Neural crest cell (in vitro differentiated cells): ENCODE measurements around the gene SIRT5. TPM values are rescaled to one million over a fixed set of nuclear protein-coding genes. Genes with fewer than 3 reads are reported as not detected.

Source experiments
- DNase-seq: peaks from one replicate; pipeline ENCODE4 v3.0.0; 2021; ENCODE audit warnings: low read depth, mixed read lengths, low spot score
- H3K27ac Mint-ChIP-seq: one replicate; pipeline ENCODE4 v1.8.0; 2021; ENCODE audit warnings: mild to moderate bottlenecking, mixed read lengths; ENCODE audit not compliant: unreplicated experiment
- H3K27me3 Mint-ChIP-seq: 2 replicates; pipeline ENCODE4 v1.8.0; 2021; ENCODE audit warnings: low read depth, mild to moderate bottlenecking, mixed read lengths
- H3K36me3 Mint-ChIP-seq: 2 replicates; pipeline ENCODE4 v1.8.0; 2021; ENCODE audit warnings: low read depth, mild to moderate bottlenecking, mixed read lengths
- H3K4me1 Mint-ChIP-seq: 2 replicates; pipeline ENCODE4 v1.8.0; 2021; ENCODE audit warnings: mixed read lengths
- H3K4me3 Mint-ChIP-seq: one replicate; pipeline ENCODE4 v1.8.0; 2021; ENCODE audit warnings: mild to moderate bottlenecking, mixed read lengths
- H3K9me3 Mint-ChIP-seq: 2 replicates; pipeline ENCODE4 v1.8.0; 2021; ENCODE audit warnings: mixed read lengths
- total RNA-seq: library from RNA; stranded (reverse); gene quantifications from 2 replicates; pipeline ENCODE4 v1.2.1, GENCODE V29; 2021
- TF ChIP-seq, protein P1 (sequence below): fragments of 200-600 bp; sonication (generic); conservative IDR thresholded peaks from 2 replicates; pipeline ENCODE4 v1.5.0; 2021; ENCODE audit warnings: antibody characterized with exemption, mild to moderate bottlenecking

SIRT5 gene
- total RNA-seq, 1 donor from 2014 or later: 8.8 TPM

DNA sequence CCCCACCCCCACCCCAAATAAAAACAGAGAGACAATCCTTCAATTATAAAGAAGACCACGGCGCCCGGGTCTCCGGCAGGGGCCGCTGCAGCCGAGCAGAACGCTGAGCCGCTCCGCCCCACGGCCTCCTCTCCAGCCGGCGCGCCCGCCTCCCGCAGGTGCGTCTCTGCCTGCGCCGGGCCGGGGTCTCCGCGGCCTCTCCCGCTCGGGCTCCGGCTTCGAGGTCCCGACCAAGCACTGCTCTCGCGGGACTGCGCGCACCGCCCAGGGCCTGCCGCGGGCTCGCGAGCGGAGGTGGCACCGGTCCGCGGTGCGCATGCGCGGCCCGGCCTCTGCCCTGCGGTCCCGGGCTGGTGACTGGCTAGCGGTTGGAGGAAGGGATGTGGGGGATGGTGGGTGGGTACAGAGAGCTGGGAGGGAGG lies 241 bp upstream of the SIRT5 start:
- peak; percentile 79 for DNase-seq
- Mint-ChIP-seq H3K27ac (peak overlapping the region; percentile 95), H3K9me3 (peaks cover 5% of the 10 kb centered on the region), H3K4me1 (peaks cover 31% of the 10 kb centered on the region), H3K4me3 (peak overlapping the region; percentile 96), H3K27me3 (no peaks in the 10 kb centered on the region), H3K36me3 (peaks cover 5% of the 10 kb centered on the region)
- TF ChIP-seq, protein P1, sequence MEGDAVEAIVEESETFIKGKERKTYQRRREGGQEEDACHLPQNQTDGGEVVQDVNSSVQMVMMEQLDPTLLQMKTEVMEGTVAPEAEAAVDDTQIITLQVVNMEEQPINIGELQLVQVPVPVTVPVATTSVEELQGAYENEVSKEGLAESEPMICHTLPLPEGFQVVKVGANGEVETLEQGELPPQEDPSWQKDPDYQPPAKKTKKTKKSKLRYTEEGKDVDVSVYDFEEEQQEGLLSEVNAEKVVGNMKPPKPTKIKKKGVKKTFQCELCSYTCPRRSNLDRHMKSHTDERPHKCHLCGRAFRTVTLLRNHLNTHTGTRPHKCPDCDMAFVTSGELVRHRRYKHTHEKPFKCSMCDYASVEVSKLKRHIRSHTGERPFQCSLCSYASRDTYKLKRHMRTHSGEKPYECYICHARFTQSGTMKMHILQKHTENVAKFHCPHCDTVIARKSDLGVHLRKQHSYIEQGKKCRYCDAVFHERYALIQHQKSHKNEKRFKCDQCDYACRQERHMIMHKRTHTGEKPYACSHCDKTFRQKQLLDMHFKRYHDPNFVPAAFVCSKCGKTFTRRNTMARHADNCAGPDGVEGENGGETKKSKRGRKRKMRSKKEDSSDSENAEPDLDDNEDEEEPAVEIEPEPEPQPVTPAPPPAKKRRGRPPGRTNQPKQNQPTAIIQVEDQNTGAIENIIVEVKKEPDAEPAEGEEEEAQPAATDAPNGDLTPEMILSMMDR: peak; percentile 72

- H3K4me3 Mint-ChIP-seq: peak overlapping the region; percentile 96
- H3K36me3 Mint-ChIP-seq: peaks cover 5% of the 10 kb centered on the region
- no peak for DNase-seq
- H3K27me3 Mint-ChIP-seq: no peaks in the 10 kb centered on the region
- peak overlapping the region; percentile 95 for H3K27ac Mint-ChIP-seq
- TF ChIP-seq, protein P1: peak; percentile 99
- H3K4me1 Mint-ChIP-seq: peaks cover 31% of the 10 kb centered on the region
- peaks cover 5% of the 10 kb centered on the region for H3K9me3 Mint-ChIP-seq
These were observed 975 bp downstream of the SIRT5 start for GRCh38 chr6:13575377-13575775.

DNA sequence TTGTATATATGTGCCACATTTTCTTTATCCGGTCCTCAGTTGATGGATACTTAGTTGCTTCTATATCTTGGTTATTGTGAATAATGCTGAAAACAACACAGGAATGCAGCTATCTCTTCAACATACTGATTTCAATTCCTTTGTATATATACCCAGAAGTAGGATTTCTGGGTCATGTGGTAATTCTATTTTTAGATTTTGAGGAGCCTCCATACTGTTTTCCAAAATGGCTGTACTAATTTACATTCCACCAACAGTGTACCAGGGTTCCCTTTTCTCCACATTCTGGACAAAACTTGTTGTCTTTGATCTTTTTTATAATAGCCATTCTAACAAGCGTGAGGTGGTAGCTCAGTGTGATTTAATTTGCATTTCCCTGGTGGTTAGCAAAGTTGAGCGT lies 1.6 kb downstream of the SIRT5 start:
- no peak overlapping the region for H3K27ac Mint-ChIP-seq
- peaks cover 31% of the 10 kb centered on the region for H3K4me1 Mint-ChIP-seq
- H3K9me3 Mint-ChIP-seq: peaks cover 5% of the 10 kb centered on the region
- TF ChIP-seq, protein P1: no peak
- no peak for DNase-seq
- peak overlapping the region; percentile 78 for H3K4me3 Mint-ChIP-seq
- no peaks in the 10 kb centered on the region for H3K27me3 Mint-ChIP-seq
- peaks cover 5% of the 10 kb centered on the region for H3K36me3 Mint-ChIP-seq

DNA sequence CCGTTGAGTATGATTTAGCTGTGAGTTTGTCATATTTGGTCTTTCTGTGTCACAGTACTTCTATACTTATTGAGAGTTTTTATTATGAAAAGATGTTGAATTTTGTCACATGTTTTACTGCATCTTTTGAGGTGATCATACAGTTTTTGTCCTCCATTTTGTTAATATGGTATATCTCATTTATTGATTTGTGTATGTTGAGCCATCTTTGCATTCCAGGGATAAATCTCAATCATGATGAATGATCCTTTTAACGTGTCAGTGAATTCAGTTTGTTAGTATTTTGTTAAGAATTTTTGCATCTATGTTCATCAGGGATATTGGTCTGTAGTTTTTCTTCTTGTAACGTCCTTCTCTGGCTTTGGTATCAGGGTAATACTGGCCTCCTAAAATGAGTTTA lies 3.5 kb downstream of the SIRT5 start:
- DNase-seq: no peak
- H3K27me3 Mint-ChIP-seq: no peaks in the 10 kb centered on the region
- no peak overlapping the region for H3K27ac Mint-ChIP-seq
- peaks cover 31% of the 10 kb centered on the region for H3K4me1 Mint-ChIP-seq
- peaks cover 5% of the 10 kb centered on the region for H3K9me3 Mint-ChIP-seq
- H3K4me3 Mint-ChIP-seq: no peak overlapping the region
- TF ChIP-seq, protein P1: no peak
- H3K36me3 Mint-ChIP-seq: peaks cover 5% of the 10 kb centered on the region

- DNase-seq: no peak
- peaks cover 8% of the 10 kb centered on the region for H3K36me3 Mint-ChIP-seq
- H3K4me1 Mint-ChIP-seq: peaks cover 19% of the 10 kb centered on the region
- no peak overlapping the region for H3K27ac Mint-ChIP-seq
- no peaks in the 10 kb centered on the region for H3K27me3 Mint-ChIP-seq
- no peak overlapping the region for H3K4me3 Mint-ChIP-seq
- peaks cover 5% of the 10 kb centered on the region for H3K9me3 Mint-ChIP-seq
- TF ChIP-seq, protein P1: no peak
These were observed 5.5 kb downstream of the SIRT5 start for GRCh38 chr6:13579911-13580310.
